ENCODE results near the gene BRSK1.

DNA sequence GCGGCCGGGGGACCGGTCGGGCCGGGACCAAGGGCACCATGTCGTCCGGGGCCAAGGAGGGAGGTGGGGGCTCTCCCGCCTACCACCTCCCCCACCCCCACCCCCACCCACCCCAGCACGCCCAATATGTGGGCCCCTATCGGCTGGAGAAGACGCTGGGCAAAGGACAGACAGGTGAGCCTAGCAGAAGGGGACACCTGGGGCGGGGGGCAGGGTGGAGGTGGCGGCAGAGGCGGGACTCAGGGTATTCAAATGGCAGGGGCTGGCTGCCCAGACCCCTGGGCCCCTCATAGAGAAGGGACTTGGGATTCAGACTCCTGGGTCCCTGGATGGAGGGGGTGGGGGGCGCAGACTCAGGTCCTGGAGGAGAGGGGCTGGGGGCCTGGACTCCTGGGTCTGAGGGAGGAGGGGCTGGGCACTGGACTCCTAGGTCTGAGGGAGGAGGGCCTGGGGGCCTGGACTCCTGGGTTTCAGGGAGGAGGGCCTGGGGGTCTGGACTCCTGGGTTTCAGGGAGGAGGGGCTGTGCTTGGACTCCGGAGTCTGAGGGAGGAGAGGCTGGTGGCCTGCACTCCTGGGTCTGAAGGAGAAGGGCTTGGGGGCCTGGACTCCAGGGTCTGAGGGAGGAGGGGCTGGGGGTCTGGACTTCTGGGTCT is 735 bp downstream of the BRSK1 start:
- TF ChIP-seq CTCF (IDR thresholded peaks at IDR 0.05; ENCODE audit: poor library complexity, severe bottlenecking) (no peak), RAD21 (conservative IDR thresholded peaks at IDR 0.05) (no peak), POLR2AphosphoS5 (IDR thresholded peaks at IDR 0.05) (no peak), EZH2 (IDR thresholded peaks at IDR 0.05; ENCODE audit: borderline replicate concordance, insufficient read depth, low read length, poor library complexity, severe bottlenecking) (no peak), EP300 (conservative IDR thresholded peaks at IDR 0.05; ENCODE audit: poor library complexity, severe bottlenecking) (no peak), TAF1 (IDR thresholded peaks at IDR 0.05; ENCODE audit: low read depth) (no peak), REST (IDR thresholded peaks at IDR 0.05; ENCODE audit: borderline replicate concordance) (no peak)

Data from neural cell (in vitro differentiated cells).